WTC11 (cell line): Measurements from ENCODE around the gene SYDE2. TPM values are rescaled to one million over a fixed set of nuclear protein-coding genes. Genes with fewer than 3 reads are reported as not detected.

ENCODE experiments used
- ATAC-seq: fragments of 200-7000 bp; cut with Tn5 transposase; 2 replicates; pipeline ENCODE4 v1.10.0; 2021; ENCODE audit warnings: mild to moderate bottlenecking, moderate library complexity
- CTCF ChIA-PET: fragments of 300-600 bp; sonication (Branson Sonifier 250); formaldehyde crosslinking; loops from one replicate; lab custom pipeline; 2021; ENCODE audit warnings: antibody characterized with exemption; lab: Charles Lee
- POLR2A ChIA-PET: fragments of 350-600 bp; sonication (Branson Sonifier 250); formaldehyde crosslinking; loops from one replicate; lab custom pipeline; 2021; ENCODE audit warnings: antibody characterized with exemption; lab: Charles Lee
- DNase-seq: peaks from one replicate; pipeline ENCODE4 v3.0.0; 2021; ENCODE audit warnings: low spot score
- H3K27ac Mint-ChIP-seq: 2 replicates; pipeline ENCODE4 v1.8.0; 2021; ENCODE audit warnings: mixed read lengths
- H3K27me3 Mint-ChIP-seq: 2 replicates; pipeline ENCODE4 v1.8.0; 2021; ENCODE audit warnings: low read depth, mild to moderate bottlenecking, moderate library complexity, mixed read lengths
- H3K36me3 Mint-ChIP-seq: 2 replicates; pipeline ENCODE4 v1.8.0; 2021; ENCODE audit warnings: mixed read lengths
- H3K4me1 Mint-ChIP-seq: 2 replicates; pipeline ENCODE4 v1.8.0; 2022; ENCODE audit warnings: mixed read lengths
- H3K4me3 Mint-ChIP-seq: 2 replicates; pipeline ENCODE4 v1.8.0; 2021; ENCODE audit warnings: mild to moderate bottlenecking, moderate library complexity, mixed read lengths
- H3K9me3 Mint-ChIP-seq: 2 replicates; pipeline ENCODE4 v1.8.0; 2021; ENCODE audit warnings: mixed read lengths
- ARID4B ChIP-seq: sonication (generic); formaldehyde crosslinking; IDR thresholded peaks from 2 replicates; pipeline ENCODE4 v1.8.0; 2023; ENCODE audit warnings: missing genetic modification reagents, mild to moderate bottlenecking, borderline replicate concordance
- CREM ChIP-seq: sonication (generic); formaldehyde crosslinking; IDR thresholded peaks from 2 replicates; pipeline ENCODE4 v1.8.1; 2022; ENCODE audit warnings: mild to moderate bottlenecking, missing genetic modification reagents, moderate library complexity
- ELF4 ChIP-seq: sonication (generic); formaldehyde crosslinking; IDR thresholded peaks from 2 replicates; pipeline ENCODE4 v1.8.1; 2022; ENCODE audit warnings: low read depth, mild to moderate bottlenecking, moderate library complexity, missing genetic modification reagents
- ETV6 ChIP-seq: sonication (generic); formaldehyde crosslinking; IDR thresholded peaks from 2 replicates; pipeline ENCODE4 v1.8.1; 2022; ENCODE audit warnings: mild to moderate bottlenecking, missing genetic modification reagents
- FOXP1 ChIP-seq: sonication (generic); formaldehyde crosslinking; IDR thresholded peaks from 2 replicates; pipeline ENCODE4 v1.8.0; 2022; ENCODE audit warnings: missing genetic modification reagents, mild to moderate bottlenecking, moderate library complexity, borderline replicate concordance
- GABPB1 ChIP-seq: sonication (generic); formaldehyde crosslinking; IDR thresholded peaks from 2 replicates; pipeline ENCODE4 v1.8.1; 2023; ENCODE audit warnings: mild to moderate bottlenecking, missing genetic modification reagents
- GTF2I ChIP-seq: fragments of 250-450 bp; sonication (Bioruptor Pico); conservative IDR thresholded peaks from 2 replicates; pipeline ENCODE4 v1.4.0; 2021; ENCODE audit warnings: mild to moderate bottlenecking
- NR2C2 ChIP-seq: sonication (generic); formaldehyde crosslinking; IDR thresholded peaks from 2 replicates; pipeline ENCODE4 v1.8.0; 2022; ENCODE audit warnings: mild to moderate bottlenecking, missing genetic modification reagents
- NR3C1 ChIP-seq: sonication (generic); formaldehyde crosslinking; conservative IDR thresholded peaks from 2 replicates; pipeline ENCODE4 v1.8.1; 2023; ENCODE audit warnings: low read depth, mild to moderate bottlenecking, missing genetic modification reagents
- RORB ChIP-seq: fragments of 250-450 bp; sonication (Bioruptor Pico); IDR thresholded peaks from 2 replicates; pipeline ENCODE4 v1.9.0; 2021; ENCODE audit warnings: mild to moderate bottlenecking
- TEAD4 ChIP-seq: sonication (generic); formaldehyde crosslinking; IDR thresholded peaks from 2 replicates; pipeline ENCODE4 v1.8.0; 2022; ENCODE audit warnings: mild to moderate bottlenecking, missing genetic modification reagents
- TP53 ChIP-seq: sonication (generic); formaldehyde crosslinking; IDR thresholded peaks from 2 replicates; pipeline ENCODE4 v1.8.1; 2023; ENCODE audit warnings: mild to moderate bottlenecking, missing genetic modification reagents
- ZNF138 ChIP-seq: sonication (generic); formaldehyde crosslinking; conservative IDR thresholded peaks from 2 replicates; pipeline ENCODE4 v1.8.1; 2022; ENCODE audit warnings: mild to moderate bottlenecking, moderate library complexity, missing genetic modification reagents
- ZNF263 ChIP-seq: sonication (generic); formaldehyde crosslinking; IDR thresholded peaks from 2 replicates; pipeline ENCODE4 v1.8.1; 2022; ENCODE audit warnings: low read depth, mild to moderate bottlenecking, moderate library complexity, missing genetic modification reagents
- ZNF317 ChIP-seq: sonication (generic); formaldehyde crosslinking; IDR thresholded peaks from 2 replicates; pipeline ENCODE4 v1.8.1; 2023; ENCODE audit warnings: low read depth, mild to moderate bottlenecking, moderate library complexity, missing genetic modification reagents, borderline replicate concordance
- ZNF396 ChIP-seq: fragments of 250-450 bp; sonication (Bioruptor Pico); IDR thresholded peaks from 2 replicates; pipeline ENCODE4 v1.8.0; 2021; ENCODE audit warnings: mild to moderate bottlenecking, moderate library complexity, borderline replicate concordance
- ZNF423 ChIP-seq: fragments of 250-450 bp; sonication (Bioruptor Pico); IDR thresholded peaks from 2 replicates; pipeline ENCODE4 v2.1.2; 2022; ENCODE audit warnings: mild to moderate bottlenecking, moderate library complexity
- total RNA-seq: library from RNA; stranded (reverse); gene quantifications from 3 replicates; pipeline ENCODE4 v1.2.3, GENCODE V29; 2021
- TF ChIP-seq, protein P1 (sequence below): sonication (generic); formaldehyde crosslinking; conservative IDR thresholded peaks from 2 replicates; pipeline ENCODE4 v1.8.1; 2022; ENCODE audit warnings: mild to moderate bottlenecking, missing genetic modification reagents
- TF ChIP-seq, protein P2 (sequence below): fragments of 250-450 bp; sonication (Bioruptor Pico); IDR thresholded peaks from 2 replicates; pipeline ENCODE4 v1.9.0; 2021; ENCODE audit warnings: moderate library complexity, mild to moderate bottlenecking, inconsistent platforms, borderline replicate concordance
- TF ChIP-seq, protein P3 (sequence below): sonication (generic); formaldehyde crosslinking; IDR thresholded peaks from 2 replicates; pipeline ENCODE4 v1.8.1; 2023; ENCODE audit warnings: mild to moderate bottlenecking, missing genetic modification reagents

Gene SYDE2
- total RNA-seq, 1 experiment from 2014 or later: 13.8 TPM

DNA sequence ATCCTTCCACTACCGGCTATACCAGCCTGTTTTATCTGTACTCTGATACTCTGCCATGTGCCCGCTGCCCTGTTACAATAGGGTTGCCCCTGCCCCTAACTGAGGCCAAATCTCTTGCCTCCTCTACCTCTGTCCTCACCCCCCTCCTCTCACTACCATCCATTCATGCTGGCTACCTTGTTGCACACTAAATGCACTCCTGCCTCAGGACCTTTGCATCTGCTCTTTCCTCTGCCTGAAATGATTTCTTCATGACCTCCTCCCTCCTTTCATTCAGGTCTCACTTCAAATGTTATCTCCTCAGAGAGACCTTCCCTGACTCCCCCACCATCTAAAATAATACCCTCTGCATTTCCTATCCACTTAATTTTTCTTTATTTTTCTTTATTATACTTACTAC lies 7.7 kb upstream of the SYDE2 start:
- CTCF ChIA-PET: no interaction called here
- DNase-seq: no peak
- H3K9me3 Mint-ChIP-seq: no peaks in the 10 kb centered on the region
- H3K27ac Mint-ChIP-seq: no peak overlapping the region
- no peak for ATAC-seq
- H3K4me3 Mint-ChIP-seq: no peak overlapping the region
- H3K27me3 Mint-ChIP-seq: no peaks in the 10 kb centered on the region
- peaks cover 26% of the 10 kb centered on the region for H3K4me1 Mint-ChIP-seq
- H3K36me3 Mint-ChIP-seq: no peaks in the 10 kb centered on the region
- POLR2A ChIA-PET: no interaction called here
- TF ChIP-seq GTF2I (CRISPR knock-in tag): 0 out of 2 replicates have a peak, but pooled peaks have one; percentile 21
- no peak for TF ChIP-seq ZNF317 (CRISPR knock-in tag)

DNA sequence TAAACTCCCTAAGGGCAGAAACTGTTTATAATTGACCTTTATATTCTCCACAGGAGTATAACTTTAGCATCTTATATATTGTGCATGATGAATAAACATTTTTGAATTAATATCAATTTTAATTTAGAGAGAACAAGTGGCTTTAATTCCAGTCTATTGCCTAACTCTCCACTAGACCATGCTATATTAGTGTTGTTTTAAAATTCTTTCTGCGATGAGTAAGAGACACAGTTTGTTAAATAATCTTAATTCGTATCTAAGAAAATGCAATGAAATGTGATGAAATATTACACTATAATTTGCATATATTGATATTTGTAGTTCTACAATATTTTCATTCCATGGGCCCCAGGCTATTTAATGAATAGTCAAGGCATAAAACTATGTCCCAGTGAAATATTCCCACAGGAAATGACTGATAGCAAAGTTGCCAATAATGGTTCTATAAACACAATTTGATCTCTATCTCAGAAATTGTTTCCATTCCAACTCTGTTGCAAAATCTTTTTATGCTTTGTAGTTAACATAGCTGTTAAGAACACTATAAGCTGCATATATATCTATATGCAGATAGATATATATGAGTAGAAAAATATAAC lies 2.9 kb upstream of the SYDE2 start:
- H3K9me3 Mint-ChIP-seq: no peaks in the 10 kb centered on the region
- ChIA-PET CTCF (no interaction called here), POLR2A (no interaction called here)
- DNase-seq (no peak), ATAC-seq (no peak)
- no peak overlapping the region for H3K4me3 Mint-ChIP-seq
- no peaks in the 10 kb centered on the region for H3K36me3 Mint-ChIP-seq
- H3K27ac Mint-ChIP-seq: no peak overlapping the region
- no peak for TF ChIP-seq TP53 (CRISPR knock-in tag)
- H3K27me3 Mint-ChIP-seq: no peaks in the 10 kb centered on the region
- H3K4me1 Mint-ChIP-seq: peaks cover 48% of the 10 kb centered on the region

DNA sequence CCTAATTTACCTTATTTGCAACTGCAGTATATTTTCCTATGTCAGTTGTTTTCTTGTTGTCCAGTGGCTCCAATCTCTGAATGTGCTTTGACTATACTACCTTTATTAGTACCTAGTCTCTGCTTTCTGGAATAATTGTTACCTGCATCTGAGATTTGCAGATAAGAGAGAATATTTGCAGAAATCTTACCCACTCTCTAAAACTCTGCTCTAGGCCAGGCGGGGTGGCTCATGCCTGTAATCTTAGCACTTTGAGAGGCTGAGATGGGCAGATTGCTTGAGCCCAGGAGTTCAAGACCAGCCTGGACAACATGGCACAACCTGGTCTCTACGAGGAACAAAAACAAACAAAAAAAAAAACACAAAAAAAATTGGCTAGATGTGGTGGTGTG lies 2.0 kb upstream of the SYDE2 start:
- Mint-ChIP-seq H3K9me3 (no peaks in the 10 kb centered on the region), H3K36me3 (no peaks in the 10 kb centered on the region)
- DNase-seq: no peak
- POLR2A ChIA-PET: no interaction called here
- TF ChIP-seq, protein P1, sequence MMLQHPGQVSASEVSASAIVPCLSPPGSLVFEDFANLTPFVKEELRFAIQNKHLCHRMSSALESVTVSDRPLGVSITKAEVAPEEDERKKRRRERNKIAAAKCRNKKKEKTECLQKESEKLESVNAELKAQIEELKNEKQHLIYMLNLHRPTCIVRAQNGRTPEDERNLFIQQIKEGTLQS (CRISPR knock-in tag): no peak
- TF ChIP-seq NR2C2 (CRISPR knock-in tag): no peak
- no peak for TF ChIP-seq NR3C1 (CRISPR knock-in tag)
- TF ChIP-seq CREM (CRISPR knock-in tag): no peak
- TF ChIP-seq GABPB1 (CRISPR knock-in tag): no peak
- no peak for TF ChIP-seq ARID4B (CRISPR knock-in tag)
- no peak for TF ChIP-seq TEAD4
- TF ChIP-seq, protein P2, sequence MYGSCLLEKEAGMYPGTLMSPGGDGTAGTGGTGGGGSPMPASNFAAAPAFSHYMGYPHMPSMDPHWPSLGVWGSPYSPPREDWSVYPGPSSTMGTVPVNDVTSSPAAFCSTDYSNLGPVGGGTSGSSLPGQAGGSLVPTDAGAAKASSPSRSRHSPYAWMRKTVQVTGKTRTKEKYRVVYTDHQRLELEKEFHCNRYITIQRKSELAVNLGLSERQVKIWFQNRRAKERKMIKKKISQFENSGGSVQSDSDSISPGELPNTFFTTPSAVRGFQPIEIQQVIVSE (CRISPR knock-in tag): no peak
- TF ChIP-seq, protein P3, sequence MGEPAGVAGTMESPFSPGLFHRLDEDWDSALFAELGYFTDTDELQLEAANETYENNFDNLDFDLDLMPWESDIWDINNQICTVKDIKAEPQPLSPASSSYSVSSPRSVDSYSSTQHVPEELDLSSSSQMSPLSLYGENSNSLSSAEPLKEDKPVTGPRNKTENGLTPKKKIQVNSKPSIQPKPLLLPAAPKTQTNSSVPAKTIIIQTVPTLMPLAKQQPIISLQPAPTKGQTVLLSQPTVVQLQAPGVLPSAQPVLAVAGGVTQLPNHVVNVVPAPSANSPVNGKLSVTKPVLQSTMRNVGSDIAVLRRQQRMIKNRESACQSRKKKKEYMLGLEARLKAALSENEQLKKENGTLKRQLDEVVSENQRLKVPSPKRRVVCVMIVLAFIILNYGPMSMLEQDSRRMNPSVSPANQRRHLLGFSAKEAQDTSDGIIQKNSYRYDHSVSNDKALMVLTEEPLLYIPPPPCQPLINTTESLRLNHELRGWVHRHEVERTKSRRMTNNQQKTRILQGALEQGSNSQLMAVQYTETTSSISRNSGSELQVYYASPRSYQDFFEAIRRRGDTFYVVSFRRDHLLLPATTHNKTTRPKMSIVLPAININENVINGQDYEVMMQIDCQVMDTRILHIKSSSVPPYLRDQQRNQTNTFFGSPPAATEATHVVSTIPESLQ: no peak
- no peak for TF ChIP-seq ZNF396 (CRISPR knock-in tag)
- TF ChIP-seq ELF4 (CRISPR knock-in tag): no peak
- no peak for TF ChIP-seq RORB
- no peak for TF ChIP-seq ETV6 (CRISPR knock-in tag)
- no peak for TF ChIP-seq ZNF423 (CRISPR knock-in tag)
- no peak for TF ChIP-seq ZNF138
- TF ChIP-seq ZNF263 (CRISPR knock-in tag): no peak
- TF ChIP-seq FOXP1: no peak
- TF ChIP-seq, all 79 proteins: peak for 0
- no peaks in the 10 kb centered on the region for H3K27me3 Mint-ChIP-seq
- ATAC-seq: no peak
- peak overlapping the region; percentile 93 for H3K4me3 Mint-ChIP-seq
- H3K27ac Mint-ChIP-seq: no peak overlapping the region
- CTCF ChIA-PET: interaction anchor here (1.4 to 1.7 kb wide), 2 partner anchors 52 to 258 kb away, joined by 4 read pairs; no protein-coding TSS in a partner anchor
- peaks cover 51% of the 10 kb centered on the region for H3K4me1 Mint-ChIP-seq
